Dermis microvascular lymphatic vessel endothelial cell (primary cell): Measurements from ENCODE around the gene LRRC26. TPM values are rescaled to one million over a fixed set of nuclear protein-coding genes. Genes with fewer than 3 reads are reported as not detected.

ENCODE experiments used
- DNase-seq, 2 donors: peaks; one replicate each; pipeline versions ENCODE4 v3.0.0 to v3.0.0-alpha.2; 2010; ENCODE audit warnings: low read depth in 2 of 2
- total RNA-seq: library from RNA; depleted of rRNA; stranded (reverse); fragments of >200 nt; gene quantifications from 2 replicates; pipeline ENCODE4 v1.2.1, GENCODE V29; 2014

The LRRC26 gene
- total RNA-seq, 1 donor from 2014 or later = not detected

DNA sequence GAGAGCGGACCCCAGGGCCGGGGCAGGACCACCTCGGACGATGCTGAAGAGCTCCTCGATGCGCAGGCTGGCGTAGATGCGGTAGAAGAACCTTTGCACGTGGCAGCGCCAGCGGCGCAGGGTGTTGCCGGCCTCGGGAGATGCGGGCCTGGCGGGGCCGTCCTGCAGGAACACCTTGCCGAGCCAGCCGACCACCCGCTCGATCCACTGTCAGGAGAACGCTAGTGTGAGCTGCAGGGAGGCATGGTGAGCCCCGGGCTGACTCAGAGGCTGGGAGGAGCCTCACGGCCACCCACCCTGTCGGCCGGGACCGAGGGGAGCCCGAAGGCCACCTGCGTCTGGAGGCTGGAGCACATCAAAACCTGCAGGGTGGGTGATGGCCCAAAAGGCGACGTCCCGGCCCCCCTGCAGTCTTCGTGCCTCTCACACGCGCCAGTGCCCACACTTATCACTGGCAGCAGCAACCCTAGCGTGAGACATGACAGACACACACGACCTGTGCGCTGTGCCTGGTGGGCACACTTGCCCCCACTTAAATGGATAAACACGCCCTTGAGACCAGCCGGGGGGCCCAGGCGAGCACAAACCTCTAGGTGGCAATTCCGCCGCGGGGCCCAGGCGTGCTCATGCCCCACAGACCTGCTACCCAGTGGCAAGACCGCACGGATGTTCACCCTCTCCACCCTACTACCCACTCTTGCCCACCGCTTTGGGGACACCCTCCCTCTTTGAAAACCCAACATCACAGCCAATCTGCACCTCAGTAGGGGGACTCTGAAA is 15.2 kb upstream of the LRRC26 start:
- no peak for DNase-seq

DNA sequence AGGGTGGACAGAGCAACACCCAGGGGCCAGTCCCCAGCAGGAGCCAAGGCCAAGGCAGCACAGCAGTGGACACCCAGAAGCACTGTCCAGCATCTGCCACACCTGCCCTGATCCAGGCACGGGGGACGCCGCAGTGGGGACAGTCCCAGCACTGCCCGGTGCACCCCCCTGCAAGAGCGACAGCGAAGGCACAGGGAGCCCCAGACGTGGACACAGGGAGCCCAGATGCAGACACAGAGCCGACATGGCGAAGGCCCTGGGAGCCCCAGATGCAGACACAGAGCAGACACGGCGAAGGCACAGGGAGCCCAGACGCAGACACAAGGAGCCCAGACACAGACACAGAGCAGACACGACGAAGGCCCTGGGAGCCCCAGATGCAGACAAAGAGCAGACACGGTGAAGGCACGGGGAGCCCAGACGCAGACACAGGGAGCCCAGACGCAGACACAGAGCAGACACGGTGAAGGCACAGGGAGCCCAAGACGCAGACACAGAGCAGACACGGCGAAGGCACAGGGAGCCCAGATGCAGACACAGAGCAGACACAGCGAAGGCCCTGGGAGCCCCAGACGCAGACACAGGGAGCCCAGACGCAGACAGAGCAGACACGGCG is 14.2 kb upstream of the LRRC26 start:
- no peak for DNase-seq

DNA sequence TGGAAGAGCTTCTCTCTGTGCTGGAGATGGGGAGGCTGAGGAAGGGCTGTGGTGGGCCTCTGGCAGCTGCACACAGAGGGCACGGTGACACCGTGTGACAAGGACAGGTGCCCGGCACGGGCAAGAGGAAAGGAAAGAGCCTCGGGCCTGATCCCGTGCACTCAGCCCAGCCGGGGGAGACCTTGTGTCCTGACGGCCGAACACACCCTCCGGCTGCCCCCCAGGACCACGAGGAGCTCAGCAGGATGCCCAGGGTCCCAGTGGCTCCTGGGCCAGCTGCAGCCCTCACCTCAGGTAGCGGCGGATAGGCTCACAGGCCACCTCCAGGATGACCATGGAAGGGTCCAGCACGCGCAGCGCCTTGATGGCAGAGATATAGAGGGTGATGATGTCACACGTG is 13.0 kb upstream of the LRRC26 start:
- DNase-seq = no peak

DNA sequence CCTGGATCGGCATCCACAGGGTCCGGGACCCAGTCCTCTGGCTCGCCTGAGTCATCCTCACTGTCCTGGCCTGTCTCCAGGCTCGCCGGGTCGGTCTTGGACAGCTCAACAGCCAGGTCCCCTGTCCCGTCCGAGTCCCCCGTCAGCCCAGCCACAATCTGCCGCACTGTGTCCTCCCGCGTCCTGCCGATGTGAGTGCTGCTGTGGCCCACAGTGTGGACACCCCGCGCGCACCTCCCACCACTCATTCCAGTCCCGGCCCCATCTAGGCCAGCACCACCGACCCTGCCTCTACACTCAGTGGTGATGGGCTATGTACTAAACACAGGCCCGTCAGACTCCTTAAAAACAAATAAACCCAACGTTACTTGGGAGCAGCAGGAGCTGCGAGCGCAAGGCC is 11.8 kb upstream of the LRRC26 start:
- DNase-seq = no peak

DNA sequence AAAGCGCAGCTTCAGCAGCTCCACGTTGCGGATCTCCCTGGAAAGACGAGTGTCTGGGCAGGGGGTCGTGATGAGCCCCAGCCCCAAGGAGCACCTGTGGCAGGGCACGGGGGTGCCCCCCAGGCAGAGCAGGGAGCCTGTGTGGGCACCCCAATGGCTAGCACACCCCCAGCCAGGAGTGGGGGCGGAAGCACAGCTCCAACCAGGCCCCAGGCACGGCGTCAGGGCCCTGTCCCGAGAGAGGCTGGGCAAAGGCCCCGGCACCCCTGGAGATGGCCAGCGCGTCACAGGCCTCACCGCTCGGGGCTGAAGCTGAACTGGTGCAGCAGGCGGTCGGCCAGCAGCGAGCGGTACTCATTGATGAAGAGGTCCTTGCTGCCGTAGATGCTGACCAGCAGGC is 10.6 kb upstream of the LRRC26 start:
- no peak for DNase-seq

DNA sequence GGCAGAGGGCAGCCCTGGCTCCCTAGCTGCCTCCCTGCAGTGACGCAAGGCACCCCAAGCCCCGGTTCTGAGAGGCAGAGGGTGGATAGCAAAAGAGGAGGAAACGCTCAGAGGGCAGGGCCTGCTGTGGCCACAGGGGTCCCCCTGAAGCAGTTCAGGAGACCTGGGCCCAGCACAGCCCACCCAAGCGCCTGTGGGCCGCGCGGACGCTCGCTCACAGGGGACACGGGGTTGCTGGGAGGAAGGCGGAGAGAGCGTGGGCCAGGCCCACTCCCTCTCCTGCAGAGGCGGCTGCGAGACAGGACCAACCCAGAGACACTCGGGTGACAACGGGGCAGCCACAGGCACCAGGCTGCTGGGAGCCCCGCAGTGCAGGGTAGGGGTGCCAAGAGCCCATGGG is 9.9 kb upstream of the LRRC26 start:
- no peak for DNase-seq

DNA sequence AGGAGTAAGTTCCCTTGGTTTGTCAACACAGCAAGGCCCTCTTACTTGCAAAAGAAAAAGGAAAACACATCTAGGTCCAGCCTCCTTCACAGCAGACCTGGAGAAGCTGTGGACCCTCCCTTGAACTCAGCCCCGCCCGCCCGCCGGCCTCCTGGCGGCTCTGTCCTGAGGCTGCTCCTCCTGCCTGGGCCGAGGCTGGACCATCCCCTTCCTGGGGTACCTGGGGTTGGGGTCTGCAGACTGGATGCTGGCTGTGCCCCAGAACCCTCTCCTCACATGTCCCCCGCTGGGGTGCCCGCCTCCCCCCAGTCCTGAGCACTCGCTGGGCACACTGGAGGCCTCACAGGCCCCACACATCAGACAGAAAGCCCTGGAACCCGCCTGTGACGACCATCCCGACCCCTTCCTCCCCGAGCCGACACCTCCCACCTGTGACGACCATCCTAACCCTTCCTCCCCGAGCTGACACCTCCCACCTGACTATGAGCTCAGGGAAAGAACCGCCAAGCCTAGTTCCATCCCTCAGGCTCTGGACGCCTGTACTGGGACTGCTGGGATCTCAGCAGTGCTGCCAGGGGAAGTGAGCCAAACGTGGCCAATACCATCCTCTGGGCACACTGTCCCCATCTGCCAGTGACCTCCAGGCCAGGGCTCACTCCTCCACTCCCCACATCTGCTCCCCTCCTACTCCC is 9.2 kb upstream of the LRRC26 start:
- DNase-seq = no peak

DNA sequence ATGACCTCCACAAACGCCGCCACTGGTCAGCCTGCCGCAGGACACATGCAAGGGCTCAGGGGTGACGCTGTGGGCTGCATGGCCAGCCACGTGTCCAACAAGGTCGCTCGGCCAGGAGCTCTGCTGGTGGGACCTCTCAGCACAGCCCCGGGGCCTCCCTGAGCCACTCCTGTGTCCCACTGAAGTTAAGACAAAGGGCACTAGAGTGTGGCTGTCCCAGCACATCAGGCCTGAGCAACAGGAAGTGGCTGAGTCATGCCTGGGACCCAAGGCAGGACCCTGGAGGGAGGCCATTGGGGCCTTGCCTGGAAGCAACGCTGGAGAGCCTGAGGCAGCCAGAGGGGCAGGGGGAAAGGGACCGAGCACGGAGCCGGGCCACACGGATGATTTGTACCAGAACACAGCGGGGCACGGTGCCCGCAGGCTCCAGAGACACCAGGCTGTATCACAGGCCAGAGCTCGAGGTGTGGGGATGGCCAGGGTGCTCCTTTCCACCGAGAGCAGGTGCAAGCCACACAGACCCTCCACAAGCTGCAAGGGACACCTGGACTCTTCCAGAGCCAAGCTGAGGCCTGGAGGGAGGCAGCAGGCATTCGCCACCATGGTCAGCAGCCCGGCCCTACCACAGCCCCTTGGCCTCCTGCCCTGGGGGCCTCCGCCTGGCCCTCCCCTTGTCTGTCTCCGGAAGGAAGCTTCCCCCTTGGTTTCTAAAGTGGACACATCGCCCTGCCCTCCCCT is 8.5 kb upstream of the LRRC26 start:
- peak in 1 of 2 donors; percentile 21 for DNase-seq

DNA sequence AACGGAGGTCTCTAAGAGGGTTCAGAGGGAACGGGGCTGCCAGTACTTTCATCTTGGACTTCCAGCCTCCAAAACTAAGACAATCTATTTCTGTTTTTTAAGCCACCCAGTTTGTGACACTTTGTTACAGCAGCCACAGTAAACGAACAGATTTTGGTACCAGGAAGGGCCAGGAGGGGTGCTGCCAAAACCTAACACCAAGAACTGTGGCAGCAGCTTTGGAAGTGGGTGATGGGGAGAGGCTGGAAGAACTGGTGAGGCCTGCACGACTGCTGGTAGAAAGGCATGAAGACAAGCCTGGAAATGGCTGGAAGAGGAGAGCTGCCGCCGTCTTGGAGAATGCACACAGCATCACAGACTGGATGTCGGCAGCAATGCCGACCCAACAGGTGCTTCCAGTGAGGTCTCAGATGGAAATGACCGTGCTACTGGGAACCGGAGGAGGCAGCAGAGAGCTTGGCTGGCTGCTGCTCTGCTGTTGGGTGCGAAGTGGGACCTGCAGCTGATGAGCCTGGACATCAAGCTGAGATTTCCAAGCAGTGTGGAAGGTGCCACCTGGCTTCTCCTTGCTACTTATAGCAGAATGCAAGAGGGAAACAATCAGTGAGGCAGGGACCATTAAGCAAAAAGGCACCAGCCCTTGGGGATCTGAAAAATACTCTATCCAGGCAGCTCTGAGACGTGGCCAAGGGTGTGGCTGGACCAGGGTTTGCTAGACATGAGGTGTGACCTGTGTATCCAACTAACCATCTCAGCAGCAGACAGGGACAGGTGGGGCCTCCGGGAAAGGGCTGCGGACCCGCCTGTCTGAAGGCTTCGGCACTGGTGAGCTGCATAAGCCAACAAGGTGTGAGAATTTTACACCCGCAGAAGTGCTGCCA is 6.7 kb upstream of the LRRC26 start:
- peak; percentile 28 to 52 for DNase-seq

DNA sequence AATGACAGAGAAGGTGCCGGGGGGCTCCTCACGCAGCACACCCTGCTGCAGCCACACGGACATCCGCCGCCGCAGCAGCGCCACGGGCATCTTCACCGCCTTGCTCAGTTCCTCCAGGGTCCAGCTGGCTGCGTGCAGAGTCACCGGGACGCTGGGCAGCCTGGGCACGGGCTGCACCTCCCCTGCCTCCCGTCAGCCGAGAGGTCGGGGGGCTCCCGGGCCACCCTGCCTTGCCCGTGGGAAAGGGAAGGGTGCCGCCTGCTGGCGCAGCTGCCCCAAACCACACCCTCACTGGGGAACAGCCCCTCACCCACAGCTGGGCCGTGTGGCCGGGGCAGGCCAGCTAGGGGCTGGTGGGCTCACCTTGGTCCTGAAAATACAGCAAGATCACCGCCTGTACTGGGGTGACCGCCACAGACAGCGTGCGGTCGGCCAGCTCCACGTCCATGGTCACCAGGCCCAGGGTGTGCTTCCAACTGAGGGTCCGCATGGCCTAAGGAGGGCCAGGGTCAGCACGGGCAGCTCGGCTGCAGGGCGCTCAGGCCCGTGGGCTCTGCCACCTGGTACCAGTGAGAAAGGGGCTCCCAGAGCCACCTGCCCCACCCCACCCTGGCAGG is 5.6 kb upstream of the LRRC26 start:
- no peak for DNase-seq

DNA sequence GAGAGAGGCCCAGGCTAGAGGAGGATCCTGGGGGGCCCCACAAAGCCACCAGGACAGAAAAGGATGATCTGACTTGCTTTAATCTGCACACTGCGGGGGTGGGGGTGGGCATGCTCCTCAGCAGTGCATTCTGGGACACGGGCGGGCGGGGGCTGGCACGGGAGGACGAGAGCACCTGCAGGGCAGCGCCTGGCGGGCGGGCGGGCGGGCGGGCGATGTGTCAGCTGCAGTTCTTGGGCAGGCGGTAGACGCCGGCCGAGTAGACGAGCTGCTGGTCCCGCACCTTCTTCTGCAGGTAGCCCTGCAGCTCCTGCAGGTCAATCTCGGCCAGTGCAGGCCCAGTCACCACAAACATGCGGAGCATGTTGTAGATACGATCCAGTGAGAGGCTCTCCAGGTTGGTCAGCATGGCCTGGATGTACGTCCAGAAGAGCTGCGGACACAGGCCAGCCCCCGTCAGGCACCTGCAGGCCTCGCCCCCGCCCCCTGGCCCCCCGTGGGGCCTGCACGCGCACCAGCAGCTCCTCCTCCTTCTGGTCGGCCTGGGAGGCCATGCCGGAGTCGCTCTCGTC is 5.0 kb upstream of the LRRC26 start:
- no peak for DNase-seq

DNA sequence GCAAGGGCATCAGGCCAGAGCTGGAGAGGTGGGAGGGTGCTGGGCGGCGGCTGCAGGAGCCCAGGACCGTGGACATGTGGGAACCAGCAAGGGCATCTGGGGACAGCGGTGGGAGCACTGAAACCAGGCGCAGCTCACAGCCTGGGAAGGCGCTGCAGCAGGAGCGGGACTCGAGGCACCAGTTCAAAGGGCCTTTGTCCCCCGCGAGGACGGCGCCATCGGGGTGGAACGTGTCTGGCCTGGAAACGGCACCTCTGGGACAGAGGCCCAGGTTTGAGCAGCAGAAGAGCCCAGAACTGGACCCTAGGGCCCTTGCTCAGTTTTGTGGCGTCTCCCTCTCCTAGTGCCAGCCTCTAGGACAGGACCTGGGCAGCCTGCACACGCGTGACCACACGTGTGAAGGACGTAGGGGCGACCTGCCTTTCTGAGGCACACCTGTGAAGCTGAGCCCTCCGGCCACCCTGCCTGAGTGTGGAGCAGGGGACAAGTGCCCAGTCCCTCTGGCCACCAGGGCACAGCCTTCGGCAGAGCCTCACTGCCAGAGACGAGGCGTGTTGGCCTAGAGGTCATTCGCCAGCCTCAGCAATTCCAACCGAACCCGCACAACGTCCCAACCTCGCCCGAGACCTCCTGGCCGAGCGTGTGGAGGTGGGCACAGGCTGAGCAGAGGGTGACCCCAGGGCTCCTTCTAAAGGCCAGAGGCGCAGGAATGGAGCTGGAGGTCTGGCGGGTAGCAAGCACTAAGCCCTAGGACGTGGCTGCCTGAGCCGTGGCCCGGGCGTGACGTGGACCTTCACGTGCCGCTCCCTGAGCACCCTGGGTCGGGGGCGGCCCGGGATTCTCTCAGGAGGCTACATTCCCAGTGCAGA is 4.2 kb upstream of the LRRC26 start:
- no peak for DNase-seq

DNA sequence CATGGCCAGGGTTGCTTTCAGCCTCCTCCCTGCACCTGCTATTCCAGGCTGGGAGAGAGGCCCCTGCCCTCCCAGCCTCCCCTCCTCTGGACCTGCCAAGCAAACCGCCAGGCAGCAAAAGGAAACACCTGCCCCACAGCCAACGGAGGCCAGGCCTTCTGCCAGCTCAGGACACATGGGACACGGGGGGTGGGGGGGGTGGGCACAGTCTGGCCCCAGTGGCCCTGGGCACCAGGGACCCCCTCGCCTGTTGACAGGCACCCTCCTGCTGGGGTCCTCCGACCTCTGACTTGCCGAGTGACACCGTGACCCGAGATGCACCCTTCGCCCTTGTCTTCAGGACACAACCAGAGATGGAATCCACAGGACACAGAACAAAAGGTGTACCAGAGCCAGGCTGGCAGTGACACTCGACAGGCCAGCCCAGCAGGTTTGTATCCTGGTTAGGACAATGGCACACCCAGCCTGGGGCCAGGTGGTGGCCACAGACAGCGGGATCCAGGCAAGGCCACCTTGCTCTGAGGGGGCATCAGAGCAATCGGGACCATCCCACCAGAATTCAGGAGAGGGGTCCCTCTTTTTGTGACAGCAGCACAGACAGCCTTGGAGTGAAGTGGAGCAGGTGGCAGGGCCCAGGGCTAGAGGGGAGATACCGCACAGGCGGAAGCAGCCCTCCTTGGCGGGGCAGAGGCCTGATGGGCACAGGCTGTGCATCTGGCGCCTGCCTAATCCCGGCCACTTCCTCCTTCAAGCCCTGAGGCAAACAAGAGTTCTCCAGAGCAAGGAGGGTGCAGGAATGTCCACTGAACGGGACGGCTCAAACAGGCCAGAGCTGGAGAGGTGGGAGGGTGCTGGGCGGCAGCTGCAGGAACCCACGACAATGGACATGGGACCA is 3.3 kb upstream of the LRRC26 start:
- no peak for DNase-seq

DNA sequence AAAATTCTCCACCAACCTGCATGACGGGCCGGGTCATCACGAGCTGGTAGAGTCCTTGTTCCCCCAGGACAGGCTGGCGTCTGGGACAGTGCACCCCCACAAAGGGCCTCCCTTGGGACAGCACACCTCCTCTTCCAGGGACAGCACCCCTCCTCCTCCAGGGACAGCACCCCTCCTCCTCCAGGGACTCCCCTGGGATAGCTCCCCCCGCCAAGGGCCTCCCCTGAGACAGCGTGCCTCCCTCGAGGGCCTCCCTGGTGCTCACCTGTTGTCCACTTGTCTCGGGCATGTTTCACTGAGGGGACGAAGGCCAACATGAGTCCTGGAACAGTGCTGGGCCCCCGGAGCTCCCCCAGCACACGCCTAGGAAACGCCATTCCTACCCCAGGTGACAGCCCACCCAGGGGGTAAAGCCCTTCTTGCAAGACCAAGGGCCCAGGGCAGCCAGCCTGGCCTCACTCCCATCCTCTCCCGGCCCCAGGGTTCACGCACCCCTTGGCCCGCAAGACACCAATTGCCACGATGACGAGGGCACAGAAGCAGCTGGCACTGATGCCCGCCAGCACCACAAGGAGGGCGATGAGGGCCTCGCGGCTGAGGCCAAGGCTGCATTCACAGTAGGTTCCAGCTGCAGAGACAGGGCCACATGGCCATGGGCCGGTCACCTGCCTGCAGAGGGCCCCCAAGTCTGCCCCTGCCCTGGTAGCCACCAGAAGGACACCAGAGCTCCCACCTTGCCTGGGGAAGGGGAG is 1.5 kb upstream of the LRRC26 start:
- no peak for DNase-seq

DNA sequence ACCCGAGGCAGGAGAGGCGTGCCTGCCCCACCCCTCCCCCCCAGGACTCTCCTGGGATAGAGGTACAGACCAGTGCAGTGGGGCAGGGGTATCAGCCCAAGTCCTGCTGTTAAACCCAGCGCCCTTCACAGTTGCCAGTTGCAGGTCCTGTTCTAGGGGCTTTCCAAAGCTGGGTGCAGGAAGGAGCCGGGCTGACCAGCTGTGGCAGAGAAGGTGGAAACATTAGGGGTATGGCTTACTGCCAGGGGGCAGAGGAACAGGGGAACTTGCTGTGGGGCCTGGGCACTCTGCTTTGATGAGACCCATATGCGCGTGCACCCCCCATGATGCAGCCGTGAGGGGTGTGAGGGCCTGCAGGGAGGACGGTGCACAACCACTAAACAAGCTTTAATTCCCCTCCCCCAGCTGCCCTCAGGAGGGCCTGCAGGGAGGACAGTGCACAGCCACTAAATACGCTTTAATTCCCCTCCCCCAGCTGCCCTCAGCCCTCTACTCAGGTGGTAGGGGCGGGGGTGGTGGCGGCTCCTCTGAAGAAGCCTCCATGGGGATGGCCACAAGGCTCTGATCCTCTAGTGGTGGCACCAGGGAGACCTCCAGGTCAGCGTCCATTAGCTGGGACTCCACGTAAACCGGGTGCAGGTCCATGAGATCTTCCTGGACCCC is 766 bp upstream of the LRRC26 start:
- no peak for DNase-seq

DNA sequence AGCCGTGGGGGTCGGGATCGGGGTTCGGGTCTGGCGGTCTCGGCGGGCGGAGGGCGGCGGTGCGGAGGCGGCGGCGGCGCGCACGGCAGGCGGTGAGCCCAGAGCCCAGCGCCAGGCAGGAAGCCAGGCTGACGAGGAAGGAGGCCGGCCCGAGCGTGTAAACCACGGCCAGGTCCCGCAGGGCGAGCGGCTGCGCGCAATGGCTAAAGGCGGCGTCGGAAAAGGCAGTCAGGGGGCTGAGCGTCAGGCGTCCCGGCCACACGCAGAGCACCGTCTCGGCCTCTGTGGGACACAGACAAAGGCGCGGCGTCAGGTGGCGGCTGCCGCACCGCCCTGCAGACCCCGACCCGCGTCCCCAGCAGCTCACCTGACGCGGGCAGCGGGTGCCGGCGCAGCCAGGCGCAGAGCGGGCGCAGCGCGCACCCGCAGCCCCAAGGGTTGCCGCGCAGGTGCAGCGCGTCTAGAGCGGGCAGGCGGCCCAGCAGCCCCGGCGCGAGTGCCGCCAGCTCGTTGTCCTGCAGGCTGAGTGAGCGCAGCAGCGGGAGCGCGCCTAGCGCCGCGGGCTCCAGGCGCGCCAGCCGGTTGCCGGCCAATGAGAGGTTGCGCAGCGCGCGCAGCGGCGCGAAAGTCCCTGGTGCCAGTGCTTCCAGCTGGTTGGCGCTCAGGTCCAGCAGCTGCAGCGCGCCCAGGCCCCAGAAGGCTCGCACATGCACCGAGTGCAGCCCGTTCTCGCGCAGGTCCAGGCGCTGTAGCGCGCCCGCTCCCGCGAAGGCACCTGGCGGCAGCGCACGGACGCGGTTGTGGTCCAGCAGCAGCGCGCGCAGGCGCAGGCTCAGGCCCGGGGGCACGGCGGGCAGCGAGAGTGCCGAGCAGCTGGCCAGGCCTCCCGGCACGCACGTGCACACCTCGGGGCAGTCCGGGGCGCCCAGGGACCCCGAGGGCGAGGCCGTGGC is 671 bp downstream of the LRRC26 start:
- DNase-seq = peak; percentile 25 to 74
